Activated CD4-positive, CD25-positive, alpha-beta regulatory T cell treated with anti-CD3 and anti-CD28 coated beads, Interleukin-2, amount 50 U/mL, for 72 hours (primary cell): Measurements from ENCODE around the gene MLLT11.
"Not testable (repeated sequence)": the region's sequence is repeated elsewhere in the genome, so short reads cannot be mapped to it uniquely, and the experiment has no call there.

Source experiments
- DNase-seq: peaks from one replicate; pipeline ENCODE4 v3.0.0; 2021

The MLLT11 gene

DNA sequence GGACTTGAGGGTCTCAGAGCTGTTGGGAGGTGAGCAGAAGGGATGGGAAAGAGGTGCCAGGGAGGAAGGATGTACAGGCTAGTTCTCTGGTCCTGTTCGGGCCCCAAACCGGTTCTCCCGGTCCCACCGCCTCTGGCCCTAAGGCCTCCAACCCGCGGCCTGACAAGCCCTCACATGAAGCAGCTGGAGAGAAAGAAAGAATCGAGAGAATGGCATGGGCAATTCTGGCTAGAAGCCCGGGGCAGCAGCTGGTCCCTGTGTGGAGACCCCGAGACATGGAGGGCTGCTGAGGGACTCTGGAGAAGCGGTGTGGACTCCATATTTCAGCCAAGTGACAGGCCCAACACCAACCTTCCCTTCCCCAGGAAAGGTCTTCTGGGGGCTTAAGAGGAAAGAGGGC lies 1.5 kb upstream of the MLLT11 start:
- DNase-seq: peak; percentile 39

DNA sequence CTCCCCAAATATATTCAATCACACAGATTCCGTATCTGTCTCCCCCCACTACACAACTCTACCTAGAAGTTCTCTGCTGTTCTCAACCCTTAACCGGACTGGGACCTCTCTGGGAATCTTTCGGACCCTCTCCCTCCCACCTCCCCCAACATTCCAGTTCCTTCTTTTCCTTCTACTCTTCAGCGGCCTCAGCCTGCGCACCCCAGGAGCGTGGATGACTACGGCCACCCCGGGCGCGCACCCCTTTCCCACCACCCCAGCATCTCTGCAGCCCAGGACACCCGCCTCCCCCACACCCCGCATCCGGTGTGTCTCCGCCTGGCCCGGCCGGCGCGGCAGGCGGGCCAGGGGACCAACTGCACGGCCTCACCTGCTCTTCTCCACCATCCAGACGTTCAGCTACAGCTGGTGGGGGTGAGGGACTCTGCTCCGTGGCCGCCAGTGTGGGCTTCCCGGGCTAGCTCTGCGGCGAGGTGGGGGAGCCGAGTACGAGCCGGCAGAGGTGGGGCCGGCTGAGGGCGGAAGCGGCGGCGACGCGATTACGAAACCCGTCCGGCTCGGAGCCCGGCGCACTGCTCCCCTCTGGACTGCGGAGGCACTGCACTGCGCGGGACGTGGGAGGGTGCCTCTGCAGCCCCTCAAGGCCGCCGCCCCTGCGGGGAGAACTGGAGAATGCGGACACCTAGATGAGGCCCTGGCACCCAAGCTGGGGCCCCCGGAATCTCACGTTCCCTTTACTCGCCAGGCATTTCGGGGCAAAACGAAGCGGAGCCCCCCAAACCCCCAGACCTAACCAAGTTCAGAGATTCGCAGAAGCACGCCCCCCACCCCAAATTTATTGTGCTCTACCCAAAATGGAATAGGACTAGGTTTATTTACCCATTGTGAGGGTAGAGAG lies 839 bp upstream of the MLLT11 start, which contains the start of gene CDC42SE1:
Gene CDC42SE1 (minus strand): TSS at position 514 of the 898 bp plus-strand sequence. CDS start 3,892 bp downstream, outside the sequence.
- DNase-seq: peak; percentile 85

DNA sequence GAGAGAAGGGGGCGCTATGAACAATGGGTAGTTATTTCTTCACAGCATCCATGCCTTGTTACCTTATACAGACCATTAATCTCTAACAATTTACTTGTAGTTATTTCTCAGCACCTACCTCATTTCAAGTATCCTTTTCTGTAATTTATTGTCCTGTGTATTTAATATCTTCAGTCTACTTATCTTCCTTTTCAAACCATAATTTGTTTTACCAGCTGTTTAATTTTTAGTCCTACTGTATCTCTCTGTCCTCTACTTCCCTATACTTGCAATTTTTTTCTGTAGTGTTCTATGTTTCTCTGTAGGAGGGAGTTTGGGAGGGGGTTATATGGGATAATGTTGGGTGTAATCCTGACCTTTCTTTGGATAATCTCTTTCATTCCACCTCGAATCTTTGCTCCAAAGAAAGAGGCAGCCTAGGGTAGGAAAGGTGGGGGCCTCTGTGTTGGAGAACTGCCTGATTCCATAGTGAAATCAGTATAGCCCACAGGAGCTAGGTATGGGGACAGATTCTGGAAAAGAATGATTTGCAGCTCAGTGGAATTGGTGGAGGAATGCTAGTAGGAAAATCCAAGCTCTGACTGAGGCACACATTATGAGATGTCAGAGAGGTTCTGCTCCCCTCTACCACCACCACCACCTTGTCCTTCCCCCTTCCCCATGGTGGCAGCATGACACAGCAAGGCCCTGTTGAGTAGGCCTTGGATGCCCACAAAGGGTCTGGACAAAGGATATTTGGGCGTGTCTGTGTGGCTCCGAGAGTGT lies 642 bp downstream of the MLLT11 start:
- DNase-seq: no peak

DNA sequence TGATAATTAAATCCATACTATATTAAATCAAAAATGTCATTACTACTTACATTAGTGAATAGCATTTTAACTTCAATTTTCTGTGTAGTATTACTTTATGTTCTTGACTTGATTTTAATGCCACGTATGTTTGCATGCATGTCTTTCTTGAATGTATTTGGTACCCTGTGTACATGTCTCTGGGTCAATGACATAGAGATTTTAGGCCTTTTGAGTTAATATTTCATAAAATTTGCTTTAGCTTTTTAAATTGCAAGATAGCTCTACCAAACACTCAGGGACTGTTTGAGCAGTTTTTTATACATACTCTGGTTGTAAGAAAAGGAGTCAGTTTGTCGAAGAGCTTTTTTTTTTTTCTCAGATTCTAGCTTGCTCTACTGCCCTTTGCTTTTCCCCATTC lies 1.5 kb downstream of the MLLT11 start:
- no peak for DNase-seq

GRCh38 chr1:151062741-151063371 lies 2.7 kb downstream of the MLLT11 start:
- DNase-seq: no peak

DNA sequence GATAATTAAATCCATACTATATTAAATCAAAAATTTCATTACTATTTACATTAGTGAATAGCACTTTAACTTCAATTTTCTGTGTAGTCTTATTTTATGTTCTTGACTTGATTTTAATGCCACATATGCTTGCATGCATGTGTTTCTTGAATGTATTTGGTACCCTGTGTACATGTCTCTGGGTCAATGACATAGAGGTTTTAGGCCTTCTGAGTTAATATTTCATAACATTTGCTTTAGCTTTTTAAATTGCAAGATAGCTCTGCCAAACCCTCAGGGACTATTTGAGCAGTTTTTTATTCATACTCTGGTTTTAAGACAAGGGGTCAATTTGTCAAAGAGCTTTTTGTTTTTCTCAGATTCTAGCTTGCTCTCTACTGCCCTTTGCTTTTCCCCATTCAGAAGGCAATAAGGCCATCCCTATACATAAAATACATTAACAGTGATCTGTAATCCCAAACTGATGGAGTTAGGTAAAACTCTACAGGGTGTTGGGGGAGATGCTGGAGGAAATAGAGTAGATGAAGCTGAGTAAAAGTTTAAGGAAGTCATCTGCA lies 5.0 kb downstream of the MLLT11 start:
- no peak for DNase-seq

- DNase-seq: no peak
Measured at GRCh38 chr1:151067185-151067584, 7.0 kb downstream of the MLLT11 start.

DNA sequence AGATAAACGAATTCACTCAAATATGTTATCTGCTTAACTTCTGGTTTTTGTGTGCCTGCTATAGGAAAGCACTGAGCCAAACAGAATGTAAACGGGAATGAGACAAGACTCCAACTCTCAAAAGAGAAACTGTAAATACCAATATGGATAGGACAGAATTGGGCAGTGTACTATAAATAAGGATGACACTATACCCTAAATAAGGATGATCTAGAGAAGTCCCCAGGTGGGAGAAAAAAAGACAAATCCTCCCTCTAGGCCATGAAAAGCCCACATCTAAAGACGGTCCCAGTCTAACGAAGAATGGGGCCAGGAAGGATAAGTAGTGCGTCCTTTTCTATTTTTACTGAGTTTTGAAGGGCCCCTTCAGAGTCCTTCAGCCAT lies 8.9 kb downstream of the MLLT11 start:
- no peak for DNase-seq

DNA sequence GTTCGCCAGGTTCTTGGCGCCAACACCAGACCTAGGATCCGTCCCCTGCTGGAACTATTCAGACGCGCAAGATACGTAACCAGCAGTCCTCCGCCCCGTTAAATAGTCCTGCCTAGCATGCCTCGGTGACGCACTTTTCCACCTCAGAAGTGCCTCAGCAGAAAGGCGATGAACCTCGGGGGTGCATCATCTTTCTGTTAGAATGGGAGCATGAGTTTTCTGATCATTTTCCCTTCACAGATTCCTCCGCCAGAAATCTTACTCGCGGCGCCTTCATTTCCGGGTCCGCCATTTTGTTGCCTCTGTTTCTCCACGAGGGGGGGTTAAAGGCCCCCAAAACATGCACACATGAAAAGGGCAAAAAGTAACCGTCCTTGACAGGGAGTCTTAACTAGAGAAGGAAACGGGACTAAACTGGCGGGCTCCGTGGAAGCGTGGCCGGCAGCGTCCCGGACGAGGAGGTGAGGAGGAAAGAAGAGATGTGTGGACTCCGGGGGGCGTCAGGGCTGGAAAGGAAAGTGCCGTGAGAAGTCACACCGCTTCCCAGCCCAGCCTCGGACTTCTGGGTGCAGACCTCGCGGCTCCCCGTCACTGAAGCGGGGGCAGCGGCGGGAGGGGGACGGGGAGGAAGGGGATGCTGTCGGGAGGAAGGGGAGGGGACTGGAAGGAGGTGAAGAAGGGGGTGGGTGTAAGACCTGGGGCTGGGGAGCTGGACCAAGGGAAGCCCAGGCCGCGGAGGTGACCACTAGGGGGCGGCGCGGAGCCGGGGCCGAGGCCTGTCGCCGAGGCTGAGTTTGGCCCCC lies 10.5 kb downstream of the MLLT11 start, which contains the start of gene GABPB2:
Gene GABPB2 (plus strand): TSS at position 288 of the 803 bp plus-strand sequence. CDS start 17,429 bp downstream, outside the sequence.
- DNase-seq: peak; percentile 95

- DNase-seq: no peak
Measured at GRCh38 chr1:151072224-151072623, 12.0 kb downstream of the MLLT11 start.

DNA sequence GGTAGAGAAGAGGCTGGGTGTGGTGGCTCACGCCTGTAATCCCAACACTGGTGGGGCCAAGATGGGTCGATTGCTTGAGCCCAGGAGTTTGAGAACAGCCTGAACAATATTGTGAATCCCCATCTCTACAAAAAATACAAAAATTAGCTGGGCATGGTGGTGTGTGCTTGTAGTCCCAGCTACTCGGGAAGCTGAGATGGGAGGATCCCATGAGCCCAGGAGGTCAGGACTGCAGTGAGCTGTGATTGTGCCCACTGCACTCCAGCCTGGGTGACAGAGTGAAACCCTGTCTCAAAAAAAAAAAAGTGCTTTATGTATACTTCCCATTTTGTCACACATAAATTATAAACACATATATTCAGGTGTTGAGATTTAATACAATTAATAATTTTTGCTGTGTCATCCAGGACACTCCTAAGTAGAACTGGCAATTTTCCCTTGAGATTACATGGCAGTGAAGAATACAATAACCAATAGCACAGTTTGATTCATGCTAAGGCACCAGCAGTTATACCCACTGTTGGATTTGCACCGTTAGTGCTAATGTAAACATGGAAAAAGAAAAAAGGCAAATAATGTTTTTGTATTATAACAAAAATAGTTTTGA lies 25.9 kb downstream of the MLLT11 start:
- DNase-seq: no peak

- DNase-seq: not testable (repeated sequence)
Measured at GRCh38 chr1:151097426-151097825, 37.2 kb downstream of the MLLT11 start.

- no peak for DNase-seq
Measured at GRCh38 chr1:151098126-151098525, 37.9 kb downstream of the MLLT11 start.

DNA sequence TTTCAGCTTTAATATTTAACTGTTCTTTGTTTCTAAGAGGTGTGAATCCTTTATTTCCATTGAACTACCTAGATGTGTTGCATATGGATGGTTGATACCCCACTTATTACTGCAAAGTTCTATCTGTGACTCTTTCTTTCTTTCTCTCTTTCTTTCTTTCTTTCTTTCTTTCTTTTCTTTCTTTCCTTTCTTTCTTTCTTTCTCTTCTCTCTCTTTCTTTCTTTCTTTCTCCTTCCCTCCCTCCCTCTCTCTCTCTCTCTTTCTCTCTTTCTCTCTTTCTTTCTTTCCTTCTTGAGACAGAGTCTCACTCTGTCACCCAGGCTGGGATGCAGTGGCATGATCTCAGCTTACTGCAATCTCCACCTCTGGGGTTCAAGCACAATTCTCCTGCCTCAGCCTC lies 44.4 kb downstream of the MLLT11 start:
- no peak for DNase-seq

DNA sequence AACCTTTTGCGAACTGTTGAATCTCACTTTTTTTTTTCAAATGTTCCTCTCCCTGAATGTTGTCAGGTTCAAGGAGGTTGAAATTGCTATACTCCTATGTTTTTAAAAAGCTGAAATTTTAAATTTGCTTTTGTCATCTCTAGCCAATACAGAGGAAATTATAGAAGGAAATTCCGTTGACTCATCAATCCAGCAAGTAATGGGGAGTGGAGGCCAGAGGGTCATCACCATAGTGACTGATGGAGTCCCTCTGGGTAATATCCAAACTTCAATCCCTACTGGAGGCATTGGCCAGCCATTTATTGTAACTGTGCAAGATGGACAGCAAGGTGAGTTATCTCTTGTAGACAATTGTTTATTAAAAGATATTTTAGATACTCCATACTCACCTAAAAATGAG lies 46.7 kb downstream of the MLLT11 start:
- DNase-seq: no peak

GRCh38 chr1:151108331-151108730 lies 48.1 kb downstream of the MLLT11 start:
- DNase-seq: no peak

DNA sequence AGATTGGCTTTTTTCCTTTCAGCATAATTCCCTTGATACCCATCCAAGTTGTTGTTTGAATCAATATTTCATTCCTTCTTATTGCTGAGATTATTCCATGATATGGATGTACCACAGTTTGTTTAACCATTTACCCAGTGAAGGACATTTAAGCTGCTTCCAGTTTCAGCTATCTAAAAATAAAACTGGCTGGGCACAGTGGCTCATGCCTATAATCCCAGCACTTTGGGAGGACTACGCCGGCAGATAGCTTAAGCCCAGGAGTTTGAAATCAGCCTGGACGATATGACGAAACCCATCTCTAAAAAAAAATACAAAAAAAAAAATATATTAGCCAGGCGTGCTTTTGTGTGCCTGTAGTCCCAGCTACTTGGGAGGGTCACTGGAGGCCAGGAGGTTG lies 53.7 kb downstream of the MLLT11 start:
- DNase-seq: no peak
